Neural progenitor cell (in vitro differentiated cells): Measurements from ENCODE around the gene ANAPC16. TPM values are rescaled to one million over a fixed set of nuclear protein-coding genes. Genes with fewer than 3 reads are reported as not detected.

Experiments used
- DNase-seq: peaks from one replicate; pipeline ENCODE4 v3.0.0-alpha.2; 2016; ENCODE audit warnings: low spot score
- H2AFZ ChIP-seq: fragments of 200-600 bp; sonication (generic); replicated peaks from 2 replicates; pipeline ENCODE4 v1.6.1; 2016; ENCODE audit warnings: antibody characterized with exemption
- H3F3A ChIP-seq: fragments of 200-600 bp; sonication (generic); 2 replicates; pipeline ENCODE4 v1.6.1; 2016; ENCODE audit warnings: antibody characterized with exemption, low read depth
- H3K27ac ChIP-seq: fragments of 200-600 bp; sonication (generic); 2 replicates; pipeline ENCODE4 v1.5.1; 2016; ENCODE audit warnings: mild to moderate bottlenecking
- H3K27me3 ChIP-seq: fragments of 200-600 bp; sonication (generic); 2 replicates; pipeline ENCODE4 v1.6.1; 2016; ENCODE audit warnings: mild to moderate bottlenecking, moderate library complexity
- H3K36me3 ChIP-seq: fragments of 200-600 bp; sonication (generic); 2 replicates; pipeline ENCODE4 v1.5.1; 2016
- H3K4me1 ChIP-seq: fragments of 200-600 bp; sonication (generic); 2 replicates; pipeline ENCODE4 v1.6.1; 2016; ENCODE audit warnings: mixed run types
- H3K4me2 ChIP-seq: fragments of 200-600 bp; sonication (generic); 2 replicates; pipeline ENCODE4 v1.6.1; 2016
- H3K4me3 ChIP-seq: fragments of 200-600 bp; sonication (generic); 2 replicates; pipeline ENCODE4 v1.5.1; 2016
- H3K79me2 ChIP-seq: fragments of 200-600 bp; sonication (generic); 2 replicates; pipeline ENCODE4 v1.6.1; 2016; ENCODE audit warnings: low read depth
- H3K9ac ChIP-seq: fragments of 200-600 bp; sonication (generic); 2 replicates; pipeline ENCODE4 v1.6.1; 2016
- H3K9me3 ChIP-seq: fragments of 200-600 bp; sonication (generic); 2 replicates; pipeline ENCODE4 v1.5.1; 2016; ENCODE audit warnings: low read depth
- H4K20me1 ChIP-seq: fragments of 200-600 bp; sonication (generic); 2 replicates; pipeline ENCODE4 v1.6.1; 2016; ENCODE audit warnings: low read depth
- H3K27ac Mint-ChIP-seq: 3 replicates; pipeline ENCODE4 v1.8.0; 2021; ENCODE audit warnings: mixed read lengths
- H3K27me3 Mint-ChIP-seq: 2 replicates; pipeline ENCODE4 v1.8.0; 2022; ENCODE audit warnings: low read depth, mild to moderate bottlenecking, inconsistent platforms, moderate library complexity, mixed read lengths; ENCODE audit not compliant: insufficient read depth
- H3K36me3 Mint-ChIP-seq: 3 replicates; pipeline ENCODE4 v1.8.0; 2021; ENCODE audit warnings: mixed read lengths
- H3K4me1 Mint-ChIP-seq: 3 replicates; pipeline ENCODE4 v1.8.0; 2021; ENCODE audit warnings: mixed read lengths
- H3K4me3 Mint-ChIP-seq: 3 replicates; pipeline ENCODE4 v1.8.0; 2021; ENCODE audit warnings: mild to moderate bottlenecking, moderate library complexity, mixed read lengths
- H3K9me3 Mint-ChIP-seq: 3 replicates; pipeline ENCODE4 v1.8.0; 2020; ENCODE audit warnings: mixed read lengths
- CTCF ChIP-seq: fragments of 200-600 bp; sonication (generic); IDR thresholded peaks from 2 replicates; pipeline ENCODE4 v1.5.1; 2017; ENCODE audit warnings: antibody characterized with exemption, mild to moderate bottlenecking
- EZH2 ChIP-seq: fragments of 200-600 bp; sonication (generic); IDR thresholded peaks from 2 replicates; pipeline ENCODE4 v1.6.1; 2017; ENCODE audit warnings: antibody characterized with exemption, mild to moderate bottlenecking, moderate library complexity
- EZH2phosphoT487 ChIP-seq: fragments of 200-600 bp; sonication (generic); IDR thresholded peaks from 2 replicates; pipeline ENCODE4 v1.6.1; 2017; ENCODE audit warnings: antibody characterized with exemption
- total RNA-seq: library from RNA; depleted of rRNA; stranded (reverse); fragments of >200 nt; gene quantifications from 2 replicates; pipeline ENCODE4 v1.2.3, GENCODE V29; 2015; ENCODE audit warnings: low replicate concordance

ANAPC16 gene
- total RNA-seq, 1 donor from 2014 or later: 217 TPM

GRCh38 chr10:72227826-72228225 is 12.0 kb downstream of the ANAPC16 start:
- TF ChIP-seq EZH2: no peak
- TF ChIP-seq CTCF: no peak
- no peak for TF ChIP-seq EZH2phosphoT487
- Mint-ChIP-seq H3K27ac (no peak overlapping the region), H3K9me3 (no peaks in the 10 kb centered on the region), H3K4me3 (no peak overlapping the region), H3K36me3 (peaks cover 13% of the 10 kb centered on the region), H3K4me1 (peaks cover 31% of the 10 kb centered on the region), H3K27me3 (no peaks in the 10 kb centered on the region)
- peaks cover 18% of the 10 kb centered on the region for H3K36me3 ChIP-seq
- no peak overlapping the region for H3K4me3 ChIP-seq
- no peaks in the 10 kb centered on the region for H3K27me3 ChIP-seq
- H3K4me2 ChIP-seq: no peak overlapping the region
- H2AFZ ChIP-seq: no peak overlapping the region
- peaks cover 6% of the 10 kb centered on the region for H3K4me1 ChIP-seq
- H4K20me1 ChIP-seq: peaks cover 31% of the 10 kb centered on the region
- H3K9me3 ChIP-seq: no peaks in the 10 kb centered on the region
- H3K27ac ChIP-seq: no peak overlapping the region
- H3K79me2 ChIP-seq: peaks cover 89% of the 10 kb centered on the region
- no peak overlapping the region for H3K9ac ChIP-seq
- DNase-seq: no peak
- peaks cover 19% of the 10 kb centered on the region for H3F3A ChIP-seq

- H3K9me3 Mint-ChIP-seq: no peaks in the 10 kb centered on the region
- H3K27ac ChIP-seq: no peak overlapping the region
These were observed 12.5 kb downstream of the ANAPC16 start for GRCh38 chr10:72228318-72228751.

GRCh38 chr10:72229261-72230251 is 13.7 kb downstream of the ANAPC16 start:
- H3K4me1 ChIP-seq: peaks cover 6% of the 10 kb centered on the region
- peak overlapping the region; percentile 30 for H3K9ac ChIP-seq
- no peaks in the 10 kb centered on the region for H3K27me3 Mint-ChIP-seq
- peaks cover 28% of the 10 kb centered on the region for H3K4me1 Mint-ChIP-seq
- peaks cover 28% of the 10 kb centered on the region for H3K36me3 ChIP-seq
- TF ChIP-seq EZH2 (no peak), EZH2phosphoT487 (no peak), CTCF (no peak)
- H3K79me2 ChIP-seq: peaks cover 73% of the 10 kb centered on the region
- no peaks in the 10 kb centered on the region for H3K9me3 ChIP-seq
- H3K9me3 Mint-ChIP-seq: no peaks in the 10 kb centered on the region
- no peak overlapping the region for H3K4me2 ChIP-seq
- peaks cover 22% of the 10 kb centered on the region for H3K36me3 Mint-ChIP-seq
- H3K27me3 ChIP-seq: no peaks in the 10 kb centered on the region
- peaks cover 16% of the 10 kb centered on the region for H3F3A ChIP-seq
- no peak overlapping the region for H3K27ac ChIP-seq
- peak overlapping the region; percentile 40 for H3K27ac Mint-ChIP-seq
- no peak overlapping the region for H2AFZ ChIP-seq
- no peak for DNase-seq
- peaks cover 23% of the 10 kb centered on the region for H4K20me1 ChIP-seq
- no peak overlapping the region for H3K4me3 ChIP-seq
- H3K4me3 Mint-ChIP-seq: no peak overlapping the region

More at GRCh38 chr10:72228318-72228751, 12.5 kb downstream of the ANAPC16 start:
- peaks cover 85% of the 10 kb centered on the region for H3K79me2 ChIP-seq
- Mint-ChIP-seq H3K36me3 (peaks cover 18% of the 10 kb centered on the region), H3K4me3 (no peak overlapping the region), H3K4me1 (peaks cover 31% of the 10 kb centered on the region), H3K27ac (no peak overlapping the region), H3K27me3 (no peaks in the 10 kb centered on the region)
- no peaks in the 10 kb centered on the region for H3K27me3 ChIP-seq
- no peaks in the 10 kb centered on the region for H3K9me3 ChIP-seq
- peaks cover 28% of the 10 kb centered on the region for H4K20me1 ChIP-seq
- no peak for DNase-seq
- TF ChIP-seq CTCF: no peak
- no peak for TF ChIP-seq EZH2phosphoT487
- TF ChIP-seq EZH2: no peak
- H2AFZ ChIP-seq: no peak overlapping the region
- peaks cover 22% of the 10 kb centered on the region for H3K36me3 ChIP-seq
- no peak overlapping the region for H3K4me2 ChIP-seq
- peaks cover 19% of the 10 kb centered on the region for H3F3A ChIP-seq
- no peak overlapping the region for H3K4me3 ChIP-seq
- H3K4me1 ChIP-seq: peaks cover 6% of the 10 kb centered on the region
- no peak overlapping the region for H3K9ac ChIP-seq
